ENCODE results near the gene PTF1A. TPM values are rescaled to one million over a fixed set of nuclear protein-coding genes. Genes with fewer than 3 reads are reported as not detected.
A peak's percentile ranks its signal among the peaks of the same experiment; 100 is the strongest.

Gene PTF1A
- total and polyA plus RNA-seq, 2 of the 4 experiments (the other 2 are of a cell fraction) = not detected

DNA sequence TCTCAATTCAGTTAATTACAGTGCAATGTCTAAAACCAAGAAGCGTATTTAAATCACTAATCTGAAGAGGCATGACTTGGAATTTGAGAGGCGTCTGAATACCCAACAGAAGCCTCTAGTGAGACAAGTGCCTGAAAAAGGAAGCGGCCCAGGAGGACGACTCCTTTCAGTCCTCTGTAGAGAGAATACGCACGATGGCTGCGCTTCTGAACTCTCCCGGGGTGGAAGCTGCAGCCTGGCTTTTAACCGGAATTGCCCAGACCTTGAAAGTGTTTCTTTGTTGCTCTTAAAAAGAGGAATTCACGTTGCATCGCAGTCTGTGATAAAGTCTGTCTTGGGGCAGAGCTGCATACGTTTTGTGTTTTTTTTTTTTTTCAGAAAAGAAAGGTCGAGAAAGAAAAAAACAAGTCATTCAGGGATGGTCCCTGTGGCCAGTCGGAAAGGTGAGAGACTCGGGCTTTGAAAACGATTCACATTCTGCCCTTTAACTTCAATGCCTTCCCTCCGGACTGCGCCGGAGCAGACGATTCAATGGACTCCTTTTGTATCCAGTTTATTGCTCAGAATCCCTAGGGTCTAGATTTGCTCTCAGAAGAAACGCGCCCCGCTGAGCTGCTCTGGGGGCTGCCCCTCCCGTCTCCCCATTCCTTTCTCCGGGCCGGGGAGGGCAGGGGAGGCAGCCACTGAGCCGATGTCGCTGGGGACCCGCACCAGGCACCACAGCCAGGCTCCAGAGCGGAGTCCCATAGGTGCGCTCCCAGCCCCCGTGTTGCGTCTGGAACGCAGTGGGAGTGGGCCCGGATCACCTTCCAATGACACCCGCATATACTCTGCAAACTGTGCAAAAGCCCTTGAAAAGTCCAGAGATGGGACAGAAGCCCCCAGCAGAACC, 994 bp upstream of the PTF1A start (continued):
- no peak for TF ChIP-seq RAD21 (IDR thresholded peaks at IDR 0.05; ENCODE audit: low read length)

DNA sequence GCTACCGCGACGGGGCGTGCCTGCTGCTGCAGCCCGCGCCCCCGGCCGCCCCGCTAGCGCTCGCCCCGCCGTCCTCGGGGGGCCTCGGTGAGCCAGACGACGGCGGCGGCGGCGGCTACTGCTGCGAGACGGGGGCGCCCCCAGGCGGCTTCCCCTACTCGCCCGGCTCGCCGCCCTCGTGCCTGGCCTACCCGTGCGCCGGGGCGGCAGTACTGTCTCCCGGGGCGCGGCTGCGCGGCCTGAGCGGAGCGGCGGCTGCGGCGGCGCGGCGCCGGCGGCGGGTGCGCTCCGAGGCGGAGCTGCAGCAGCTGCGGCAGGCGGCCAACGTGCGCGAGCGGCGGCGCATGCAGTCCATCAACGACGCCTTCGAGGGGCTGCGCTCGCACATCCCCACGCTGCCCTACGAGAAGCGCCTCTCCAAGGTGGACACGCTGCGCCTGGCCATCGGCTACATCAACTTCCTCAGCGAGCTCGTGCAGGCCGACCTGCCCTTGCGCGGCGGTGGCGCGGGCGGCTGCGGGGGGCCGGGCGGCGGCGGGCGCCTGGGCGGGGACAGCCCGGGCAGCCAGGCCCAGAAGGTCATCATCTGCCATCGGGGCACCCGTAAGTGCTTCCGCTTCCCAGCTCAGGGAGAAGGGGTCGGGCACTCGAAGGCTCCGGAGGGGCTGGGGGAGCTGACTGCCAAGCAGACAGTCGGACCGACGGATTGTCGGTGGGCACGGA, 761 bp downstream of the PTF1A start:
- Histone ChIP-seq H3K56ac (ENCODE audit: extremely low read depth, insufficient read depth, low read length) (no peak overlapping the region), H2AK5ac (ENCODE audit: low read depth, low read length) (no peak overlapping the region), H3K18ac (ENCODE audit: low read depth, low read length) (no peak overlapping the region), H3K9me3 (ENCODE audit: control insufficient read depth, insufficient read depth, low read length) (peaks cover 4% of the 10 kb centered on the region; the same call in 1 of the 2 replicates), H4K91ac (ENCODE audit: insufficient read depth, low read depth, low read length) (no peak overlapping the region), H3K27ac (ENCODE audit: insufficient read depth, low read length) (no peak overlapping the region), H2AK9ac (replicated peaks; ENCODE audit: low read depth, low read length, poor library complexity) (no peak overlapping the region), H2BK20ac (ENCODE audit: low read depth, low read length) (no peak overlapping the region), H4K8ac (ENCODE audit: low read depth in 2 of 2, low read length in 2 of 2) (no peak overlapping the region), H3K4me1 (ENCODE audit: control insufficient read depth, insufficient read depth, low read length) (no peaks in the 10 kb centered on the region), H2BK120ac (ENCODE audit: low read depth, low read length) (no peak overlapping the region), H3K14ac (replicated peaks; ENCODE audit: low read depth, low read length) (no peak overlapping the region), H3K9ac (ENCODE audit: low read depth, low read length) (no peak overlapping the region), H3K4me2 (ENCODE audit: low read depth, low read length) (no peak overlapping the region), H3K9me1 (ENCODE audit: insufficient read depth, low read length) (no peaks in the 10 kb centered on the region), H3K36me3 (ENCODE audit: control insufficient read depth, insufficient read depth, low read length) (no peaks in the 10 kb centered on the region), H2BK15ac (ENCODE audit: low read depth, low read length) (no peak overlapping the region), H3K23ac (ENCODE audit: low read depth, low read length) (no peak overlapping the region), H3K4me3 (ENCODE audit: insufficient read depth, low read depth, low read length) (no peak overlapping the region), H4K5ac (ENCODE audit: low read depth, low read length) (no peak overlapping the region), H2BK5ac (ENCODE audit: low read depth, low read length, poor library complexity, severe bottlenecking) (no peak overlapping the region), H3K4ac (ENCODE audit: low read depth, low read length) (no peak overlapping the region), H2AFZ (replicated peaks; ENCODE audit: low read length, poor library complexity) (peak overlapping the region; percentile 43), H4K20me1 (ENCODE audit: insufficient read depth, low read length) (no peaks in the 10 kb centered on the region), H3K27me3 (ENCODE audit: control insufficient read depth, insufficient read depth, low read length) (peaks cover 65% of the 10 kb centered on the region), H3K79me1 (ENCODE audit: low read depth in 1 of 2, low read length in 2 of 2) (no peaks in the 10 kb centered on the region)
- intact Hi-C loops (cut with micrococcal nuclease) (no loop called here), dilution Hi-C loops (cut with HindIII; ENCODE audit: low sequenced_read_pairs, unreplicated experiment) (no loop called here), in situ Hi-C loops (cut with MboI; ENCODE audit: low sequenced_read_pairs) (no loop called here)
- WGBS, 2 experiments (ENCODE audit: extremely low coverage in 2 of 2, insufficient read length in 1 of 2) = 2% methylated on average over 64 of the region's 100 CpGs; no CpG with 5 or more reads in 1 of the 2 experiments
- CTCF ChIA-PET = no interaction called here
- POLR2A ChIA-PET (ENCODE audit: unreplicated experiment) = no interaction called here
- no TSS peak for BruUV-seq (replicated peaks)
- 0 out of 2 replicates have a peak, but pooled peaks have one; percentile 17 for ATAC-seq (ENCODE audit: low read depth)
- no peak for DNase-seq
- TF ChIP-seq FOS (IDR thresholded peaks at IDR 0.05; ENCODE audit: low read depth, low read length) (no peak), SMC3 (IDR thresholded peaks at IDR 0.05; ENCODE audit: low read depth, low read length) (no peak), MXI1 (IDR thresholded peaks at IDR 0.05; ENCODE audit: borderline replicate concordance, low read depth, low read length) (no peak), RFX5 (IDR thresholded peaks at IDR 0.05; ENCODE audit: low read depth, low read length) (no peak), CHD1 (IDR thresholded peaks at IDR 0.05; ENCODE audit: low read depth, low read length) (no peak), MAFK (IDR thresholded peaks at IDR 0.05; ENCODE audit: low read depth, low read length) (no peak), POLR2A (IDR thresholded peaks at IDR 0.05; ENCODE audit: low read depth, low read length) (no peak), BHLHE40 (IDR thresholded peaks at IDR 0.05; ENCODE audit: low read depth, low read length) (no peak), RCOR1 (IDR thresholded peaks at IDR 0.05; ENCODE audit: insufficient replicate concordance, low read length) (no peak), MAZ (IDR thresholded peaks at IDR 0.05; ENCODE audit: borderline replicate concordance, low read depth, low read length) (no peak)
- TF ChIP-seq, protein P1, sequence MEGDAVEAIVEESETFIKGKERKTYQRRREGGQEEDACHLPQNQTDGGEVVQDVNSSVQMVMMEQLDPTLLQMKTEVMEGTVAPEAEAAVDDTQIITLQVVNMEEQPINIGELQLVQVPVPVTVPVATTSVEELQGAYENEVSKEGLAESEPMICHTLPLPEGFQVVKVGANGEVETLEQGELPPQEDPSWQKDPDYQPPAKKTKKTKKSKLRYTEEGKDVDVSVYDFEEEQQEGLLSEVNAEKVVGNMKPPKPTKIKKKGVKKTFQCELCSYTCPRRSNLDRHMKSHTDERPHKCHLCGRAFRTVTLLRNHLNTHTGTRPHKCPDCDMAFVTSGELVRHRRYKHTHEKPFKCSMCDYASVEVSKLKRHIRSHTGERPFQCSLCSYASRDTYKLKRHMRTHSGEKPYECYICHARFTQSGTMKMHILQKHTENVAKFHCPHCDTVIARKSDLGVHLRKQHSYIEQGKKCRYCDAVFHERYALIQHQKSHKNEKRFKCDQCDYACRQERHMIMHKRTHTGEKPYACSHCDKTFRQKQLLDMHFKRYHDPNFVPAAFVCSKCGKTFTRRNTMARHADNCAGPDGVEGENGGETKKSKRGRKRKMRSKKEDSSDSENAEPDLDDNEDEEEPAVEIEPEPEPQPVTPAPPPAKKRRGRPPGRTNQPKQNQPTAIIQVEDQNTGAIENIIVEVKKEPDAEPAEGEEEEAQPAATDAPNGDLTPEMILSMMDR (conservative IDR thresholded peaks at IDR 0.05; ENCODE audit: low read depth, low read length) = no peak
- TF ChIP-seq, protein P2, sequence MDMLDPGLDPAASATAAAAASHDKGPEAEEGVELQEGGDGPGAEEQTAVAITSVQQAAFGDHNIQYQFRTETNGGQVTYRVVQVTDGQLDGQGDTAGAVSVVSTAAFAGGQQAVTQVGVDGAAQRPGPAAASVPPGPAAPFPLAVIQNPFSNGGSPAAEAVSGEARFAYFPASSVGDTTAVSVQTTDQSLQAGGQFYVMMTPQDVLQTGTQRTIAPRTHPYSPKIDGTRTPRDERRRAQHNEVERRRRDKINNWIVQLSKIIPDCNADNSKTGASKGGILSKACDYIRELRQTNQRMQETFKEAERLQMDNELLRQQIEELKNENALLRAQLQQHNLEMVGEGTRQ (IDR thresholded peaks at IDR 0.05; ENCODE audit: low read depth, low read length) = no peak

Data from IMR-90 (cell line).